HG03196 (cell line): Measurements from ENCODE around the gene MAPKAPK5.
"Not testable (repeated sequence)": the region's sequence is repeated elsewhere in the genome, so short reads cannot be mapped to it uniquely, and the experiment has no call there.

Experiments used
- ATAC-seq: cut with Tn5 transposase; IDR thresholded peaks from one replicate; pipeline ENCODE4 v1.9.1; 2021; ENCODE audit not compliant: unreplicated experiment

MAPKAPK5 gene, protein sequence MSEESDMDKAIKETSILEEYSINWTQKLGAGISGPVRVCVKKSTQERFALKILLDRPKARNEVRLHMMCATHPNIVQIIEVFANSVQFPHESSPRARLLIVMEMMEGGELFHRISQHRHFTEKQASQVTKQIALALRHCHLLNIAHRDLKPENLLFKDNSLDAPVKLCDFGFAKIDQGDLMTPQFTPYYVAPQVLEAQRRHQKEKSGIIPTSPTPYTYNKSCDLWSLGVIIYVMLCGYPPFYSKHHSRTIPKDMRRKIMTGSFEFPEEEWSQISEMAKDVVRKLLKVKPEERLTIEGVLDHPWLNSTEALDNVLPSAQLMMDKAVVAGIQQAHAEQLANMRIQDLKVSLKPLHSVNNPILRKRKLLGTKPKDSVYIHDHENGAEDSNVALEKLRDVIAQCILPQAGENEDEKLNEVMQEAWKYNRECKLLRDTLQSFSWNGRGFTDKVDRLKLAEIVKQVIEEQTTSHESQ

DNA sequence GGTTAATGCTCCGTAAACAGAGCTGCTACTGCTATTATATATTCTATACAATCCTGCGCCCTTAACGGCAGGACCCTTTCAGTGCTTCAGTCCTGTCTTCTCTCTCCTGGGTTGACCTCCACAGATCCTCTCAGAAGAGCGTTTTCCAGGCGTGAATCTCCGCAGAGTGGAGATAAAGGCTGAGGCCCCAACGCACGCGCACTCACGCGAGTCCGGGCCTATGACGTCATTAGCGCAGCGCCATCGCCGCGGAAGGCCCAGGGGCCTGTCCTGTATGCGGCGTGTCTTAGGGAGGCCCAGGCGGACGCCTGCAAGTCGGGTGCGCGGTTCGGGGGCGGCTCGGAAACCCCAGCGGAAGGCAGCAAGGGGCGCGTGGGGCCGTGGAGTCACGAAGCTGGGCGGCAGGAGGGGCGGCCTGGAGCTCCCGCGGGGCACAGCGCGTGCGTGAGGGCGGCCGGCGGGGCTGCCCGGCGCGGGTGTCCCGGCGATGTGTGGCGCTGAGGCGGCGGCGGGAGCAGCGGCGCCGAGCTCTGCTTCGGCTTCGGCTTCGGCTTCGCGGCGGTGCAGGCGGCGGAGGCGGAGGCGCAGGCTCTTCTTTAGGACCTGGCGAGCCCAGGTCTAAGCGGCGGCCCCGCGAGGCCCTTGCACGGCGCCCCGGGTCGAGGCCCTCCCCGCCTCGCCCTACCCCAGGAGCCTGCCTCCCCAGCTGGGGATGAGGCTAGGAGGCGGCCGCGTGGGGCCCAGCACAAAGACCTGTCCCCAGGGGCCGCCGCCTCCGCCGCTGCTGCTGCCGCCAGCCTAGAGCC is at the start of gene MAPKAPK5:
TSS of gene MAPKAPK5 (plus strand) at position 479 of the 806 bp plus-strand sequence. CDS start 506 bp downstream, outside the sequence.
- ATAC-seq = peak; percentile 65

DNA sequence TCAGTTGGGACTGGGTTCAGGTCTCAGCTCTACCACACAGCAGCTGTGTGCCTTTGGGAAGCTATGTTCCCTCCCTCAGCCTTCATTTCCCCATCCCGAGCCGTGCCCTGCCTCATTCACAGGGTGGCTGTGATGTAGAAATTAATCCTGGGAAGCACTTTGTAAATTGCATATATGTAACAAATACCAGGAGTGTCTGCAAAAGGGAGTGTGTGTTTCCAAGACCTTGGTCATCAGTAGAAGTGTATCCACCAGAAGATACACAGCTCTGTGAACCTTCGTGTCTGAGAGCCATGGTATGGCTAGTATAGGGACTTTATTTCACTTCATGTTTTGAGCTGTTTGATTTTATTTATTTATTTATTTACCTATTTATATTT is 49.2 kb upstream of the MAPKAPK5 start:
- ATAC-seq = no peak

DNA sequence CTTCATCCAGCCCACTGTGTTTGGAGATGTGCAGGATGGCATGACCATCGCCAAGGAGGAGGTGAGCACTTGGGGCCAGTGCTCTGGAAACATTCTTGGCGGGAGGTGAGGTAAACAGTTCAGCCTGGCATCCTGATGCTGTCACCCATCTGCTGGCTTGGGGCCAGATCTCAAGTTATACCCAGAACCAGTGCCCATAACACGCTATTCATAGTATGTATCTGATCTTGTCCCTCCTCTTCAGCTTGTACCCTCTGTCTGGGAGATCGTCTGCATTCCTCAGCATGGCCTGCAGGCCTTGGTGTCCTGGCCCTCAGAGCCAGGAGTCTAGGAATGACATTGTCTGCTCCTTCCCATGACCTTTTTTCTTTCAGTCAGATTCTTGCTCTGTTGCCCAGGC is 43.8 kb upstream of the MAPKAPK5 start:
- no peak for ATAC-seq

DNA sequence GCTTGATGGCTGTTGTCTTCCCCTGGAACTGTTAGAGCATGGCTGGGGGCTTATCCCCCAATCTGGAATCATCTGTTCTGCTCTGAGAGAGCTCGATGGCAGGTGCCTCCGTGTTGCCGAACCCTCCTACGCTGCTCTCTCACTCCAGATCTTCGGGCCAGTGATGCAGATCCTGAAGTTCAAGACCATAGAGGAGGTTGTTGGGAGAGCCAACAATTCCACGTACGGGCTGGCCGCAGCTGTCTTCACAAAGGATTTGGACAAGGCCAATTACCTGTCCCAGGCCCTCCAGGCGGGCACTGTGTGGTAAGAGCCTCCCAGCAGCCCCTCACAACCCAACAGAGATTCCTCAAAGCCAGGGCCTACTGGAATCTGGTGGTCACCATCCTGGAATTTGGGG is 42.3 kb upstream of the MAPKAPK5 start:
- ATAC-seq = no peak

DNA sequence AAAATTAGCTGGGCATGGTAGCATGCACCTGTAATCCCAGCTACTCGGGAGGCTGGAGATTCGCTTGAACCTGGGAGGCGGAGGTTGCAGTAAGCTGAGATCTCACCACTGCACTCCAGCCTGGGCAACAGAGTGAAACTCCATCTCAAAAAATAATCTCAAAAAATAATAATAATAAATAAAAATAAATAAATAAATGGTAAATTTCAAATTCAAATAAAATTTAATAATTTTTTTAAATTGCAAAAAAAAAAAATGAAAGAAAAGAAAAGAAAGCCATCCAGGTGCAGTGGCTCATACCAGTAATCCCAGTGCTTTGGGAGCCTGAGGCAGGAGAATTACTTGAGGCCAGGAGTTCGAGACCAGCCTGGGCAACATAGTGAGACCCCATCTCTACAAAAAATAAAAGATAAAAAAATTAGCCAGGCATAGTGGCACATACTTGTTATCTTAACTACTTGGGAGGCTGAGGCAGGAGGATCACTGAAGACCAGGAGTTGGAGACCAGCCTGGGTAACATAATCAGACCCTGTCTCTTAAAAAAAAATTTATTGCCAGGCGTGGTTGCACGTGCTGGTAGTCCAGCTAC is 38.9 kb upstream of the MAPKAPK5 start:
- ATAC-seq = no peak

DNA sequence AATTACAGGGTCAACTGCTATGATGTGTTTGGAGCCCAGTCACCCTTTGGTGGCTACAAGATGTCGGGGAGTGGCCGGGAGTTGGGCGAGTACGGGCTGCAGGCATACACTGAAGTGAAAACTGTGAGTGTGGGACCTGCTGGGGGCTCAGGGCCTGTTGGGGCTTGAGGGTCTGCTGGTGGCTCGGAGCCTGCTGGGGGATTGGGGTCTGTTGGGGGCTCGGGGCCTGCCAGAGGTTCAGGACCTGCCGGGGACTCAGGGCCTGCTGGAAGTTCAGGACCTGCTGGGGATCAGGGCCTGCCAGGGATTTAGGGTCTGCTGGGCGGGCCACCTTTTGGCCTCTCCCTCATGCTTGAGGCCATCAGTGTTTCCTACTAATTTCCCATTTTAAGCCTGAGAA is 38.2 kb upstream of the MAPKAPK5 start:
- no peak for ATAC-seq

DNA sequence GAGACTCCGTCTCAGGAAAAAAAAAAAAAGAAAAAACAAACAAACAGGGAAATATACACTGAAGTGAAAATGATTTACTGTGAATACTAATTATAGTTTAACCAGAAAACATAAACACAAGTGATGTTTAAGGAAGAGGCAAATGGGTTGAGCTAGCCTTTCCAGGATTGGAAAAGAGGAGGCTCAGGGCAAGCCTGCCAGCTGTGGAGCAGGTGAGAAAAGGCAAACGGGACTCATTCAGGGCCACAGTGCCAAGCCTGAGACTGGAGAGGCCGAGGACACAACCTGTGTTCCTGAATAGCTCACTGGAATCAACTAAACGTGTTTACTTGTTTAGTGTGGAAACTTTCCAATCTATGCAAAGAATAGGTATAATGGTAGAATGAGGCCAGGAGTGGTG is 35.7 kb upstream of the MAPKAPK5 start:
- no peak for ATAC-seq

DNA sequence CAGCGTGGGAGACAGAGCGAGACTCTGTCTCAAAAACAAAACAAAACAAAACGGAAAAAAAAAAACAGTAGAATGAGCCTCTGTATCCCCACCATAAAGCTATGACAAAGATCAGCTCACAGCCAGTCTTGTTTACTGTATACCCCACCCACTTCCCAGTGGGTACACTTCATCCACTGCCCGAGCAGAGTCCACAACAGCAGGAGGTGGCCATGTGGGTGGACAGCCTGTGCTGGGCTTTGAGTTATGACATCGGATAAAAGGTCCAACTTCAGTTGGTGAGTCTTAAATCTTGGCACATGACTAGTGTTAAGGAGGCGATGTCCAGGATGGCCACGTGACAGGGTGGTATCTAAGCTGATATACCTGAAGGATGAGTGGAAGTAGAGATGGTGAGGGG is 34.8 kb upstream of the MAPKAPK5 start:
- ATAC-seq = no peak

DNA sequence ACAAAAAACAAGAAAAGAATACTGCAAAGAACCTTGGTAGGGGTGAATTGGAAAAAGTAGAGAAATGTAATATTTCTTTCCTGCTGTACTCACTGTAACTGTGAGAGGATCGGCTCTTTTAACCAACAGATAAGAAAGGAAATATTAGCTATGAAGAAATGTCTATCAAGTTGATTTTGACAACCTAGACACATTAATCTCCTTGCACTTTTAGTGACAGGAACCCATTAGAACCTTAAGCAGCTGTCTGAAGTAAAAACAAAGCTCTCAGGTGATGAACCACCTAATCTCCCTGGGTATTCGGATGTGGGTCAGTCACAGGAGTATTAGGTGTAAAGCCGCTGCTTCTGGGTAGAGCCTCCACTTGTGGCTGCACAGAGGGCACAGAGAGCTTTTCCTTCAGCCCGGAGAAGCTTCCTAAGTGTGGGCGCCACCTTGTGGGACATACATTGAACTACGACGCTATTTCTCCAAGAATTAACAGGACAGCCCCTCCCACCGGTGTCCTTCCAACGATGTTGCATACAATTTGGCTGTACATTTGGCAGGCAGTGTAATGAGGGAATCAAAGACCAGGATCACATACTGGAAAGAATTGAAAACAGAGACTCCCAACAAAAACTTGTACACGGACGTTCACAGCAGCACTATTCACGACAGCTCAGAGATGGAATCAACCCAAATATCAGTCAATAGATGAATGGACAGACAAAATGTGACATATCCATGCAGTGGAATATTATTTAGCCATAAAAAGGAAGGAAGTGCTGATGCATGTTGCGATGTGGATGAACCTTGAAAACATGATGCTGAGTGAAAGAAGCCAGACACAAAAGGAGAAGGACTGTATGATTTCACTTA is 28.9 kb upstream of the MAPKAPK5 start:
- peak; percentile 72 for ATAC-seq

DNA sequence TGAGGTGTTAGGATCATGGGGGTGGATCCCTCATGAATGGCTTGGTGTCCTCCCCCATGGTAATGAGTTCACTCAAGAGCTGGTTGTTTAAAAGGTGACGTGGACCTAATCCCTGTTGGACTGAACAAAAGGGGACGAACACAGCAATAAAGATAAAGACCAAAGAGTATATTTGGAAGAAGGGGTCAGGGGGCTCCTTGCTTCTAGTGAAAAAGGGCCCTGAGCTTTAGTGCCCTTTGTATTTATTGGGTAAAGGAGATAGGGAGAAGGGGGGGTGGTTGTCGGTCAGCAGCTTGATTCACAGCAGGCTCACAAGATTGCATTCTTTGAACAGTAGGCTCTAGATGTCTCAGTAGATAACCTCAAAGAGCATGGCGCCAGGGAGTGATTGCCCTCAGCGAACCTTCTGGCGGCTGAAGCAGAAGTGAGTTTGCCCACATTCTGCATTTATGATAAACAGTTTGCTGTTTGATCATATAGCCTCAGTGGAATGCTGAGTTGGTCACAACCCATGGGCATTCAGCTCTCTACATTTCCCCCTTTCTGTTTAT is 25.9 kb upstream of the MAPKAPK5 start:
- ATAC-seq = no peak

DNA sequence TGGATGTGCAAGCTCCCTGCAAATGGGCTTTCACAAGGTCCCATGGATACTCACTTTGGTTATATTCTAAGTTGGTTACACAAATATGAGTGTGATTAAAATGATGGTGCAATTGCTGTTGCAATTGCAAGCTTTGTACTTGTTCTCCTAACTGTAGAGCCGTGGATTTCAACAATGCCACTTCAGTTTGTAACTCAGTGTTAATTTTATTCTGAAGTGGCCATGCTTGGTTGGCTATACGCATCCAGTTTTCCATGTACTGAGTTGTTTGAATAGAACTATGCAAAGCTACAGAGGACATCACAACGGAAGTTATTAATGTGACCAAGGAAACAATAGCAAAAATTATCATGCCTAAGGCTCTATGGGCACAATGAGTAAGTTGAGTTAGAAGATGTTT is 25.1 kb upstream of the MAPKAPK5 start:
- not testable (repeated sequence) for ATAC-seq

DNA sequence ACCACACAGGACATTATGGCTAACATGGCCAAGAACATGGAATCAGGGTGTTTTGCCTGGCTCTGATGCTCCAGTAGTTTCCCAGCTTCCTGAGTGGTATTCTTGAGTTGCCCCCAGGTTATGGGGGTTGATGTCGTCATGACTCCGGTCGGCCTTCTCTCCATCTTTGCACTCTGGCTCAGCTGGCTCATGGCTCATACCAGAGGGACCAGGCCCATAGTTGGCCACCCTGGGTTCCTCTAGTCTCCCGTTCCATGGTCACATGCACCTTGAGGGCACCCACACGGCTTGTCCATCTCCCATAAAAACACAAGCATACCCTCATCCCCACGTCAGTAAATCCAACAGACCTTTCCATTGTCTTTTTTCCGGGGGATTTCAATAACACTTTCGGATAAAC is 23.7 kb upstream of the MAPKAPK5 start:
- ATAC-seq = no peak

DNA sequence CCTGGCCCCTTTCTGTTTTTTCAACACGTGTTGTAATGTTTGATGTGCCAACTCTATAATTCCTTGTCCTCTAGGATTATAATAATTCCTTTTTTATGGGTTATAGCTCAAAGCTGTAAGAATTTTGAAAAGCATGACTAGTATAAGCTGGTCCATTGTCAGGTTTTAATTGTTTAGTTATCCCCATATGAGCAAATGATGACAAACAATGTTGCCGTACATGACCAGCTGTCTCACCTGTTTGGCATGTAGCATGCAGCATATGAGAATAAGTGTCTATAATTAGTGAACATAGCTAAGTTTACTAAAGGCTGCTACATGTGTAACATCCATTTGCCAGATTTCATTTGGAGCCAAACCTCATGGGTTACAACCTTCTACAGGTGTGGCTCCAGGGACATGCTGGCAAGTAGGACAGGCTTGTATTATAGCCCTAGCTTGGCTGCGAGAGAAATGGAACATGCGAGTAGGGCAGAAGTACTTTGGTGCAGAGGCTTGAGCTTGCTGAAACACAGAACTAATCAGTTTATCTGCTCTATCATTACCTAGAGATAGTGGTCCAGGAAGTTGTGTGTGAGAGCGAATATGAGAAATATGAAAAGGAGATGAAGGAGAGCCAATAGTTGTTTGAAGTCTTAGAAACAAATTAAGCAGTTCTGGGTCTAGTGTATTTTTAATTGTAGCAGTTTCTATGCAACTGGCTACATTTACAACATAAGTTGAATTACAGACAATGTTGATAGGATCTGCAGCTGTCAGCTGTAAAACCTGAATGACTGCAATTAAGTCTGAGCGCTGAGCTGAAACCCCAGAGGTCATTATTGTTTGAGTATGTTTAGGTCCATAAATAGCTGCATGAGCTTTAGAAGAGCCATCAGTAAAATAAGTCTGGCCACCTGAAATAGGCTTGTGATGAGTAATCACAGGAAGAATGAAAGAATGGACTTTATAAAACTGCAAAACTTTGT is 22.6 kb upstream of the MAPKAPK5 start:
- no peak for ATAC-seq

DNA sequence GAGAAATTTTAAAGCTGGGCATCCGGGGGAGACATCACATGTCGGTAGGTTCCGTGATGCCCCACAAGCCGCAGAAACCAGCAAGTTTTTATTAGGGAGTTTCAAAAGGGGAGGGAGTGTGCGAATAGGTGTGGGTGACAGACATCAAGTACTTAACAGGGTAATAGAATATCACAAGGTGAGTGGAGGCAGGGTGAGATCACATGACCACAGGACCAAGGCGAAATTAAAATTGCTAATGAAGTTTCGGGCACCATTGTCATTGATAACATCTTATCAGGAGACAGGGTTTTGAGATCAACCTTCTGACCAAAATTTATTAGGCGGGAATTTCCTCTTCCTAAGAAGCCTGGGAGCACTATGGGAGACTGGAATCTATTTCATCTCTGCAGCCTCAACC is 21.2 kb upstream of the MAPKAPK5 start:
- not testable (repeated sequence) for ATAC-seq

DNA sequence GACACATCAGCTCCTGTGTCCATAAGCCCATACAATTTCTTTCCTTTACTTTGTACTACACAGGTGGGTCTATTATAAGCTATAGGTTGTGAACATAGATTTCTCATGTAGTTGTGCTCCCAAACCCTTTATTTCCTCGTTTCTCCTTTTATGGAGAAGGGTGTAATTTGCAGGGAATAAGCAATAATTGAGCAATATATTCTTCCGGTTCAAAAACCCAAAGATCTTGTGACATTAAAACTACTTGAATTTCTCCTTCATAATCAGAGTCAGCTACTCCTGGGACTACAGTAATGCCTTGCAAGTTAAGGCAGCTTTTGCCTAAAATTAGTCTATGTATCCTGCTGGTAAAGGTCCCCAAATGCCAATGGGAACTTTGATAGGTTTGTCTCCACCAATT is 19.1 kb upstream of the MAPKAPK5 start:
- no peak for ATAC-seq

DNA sequence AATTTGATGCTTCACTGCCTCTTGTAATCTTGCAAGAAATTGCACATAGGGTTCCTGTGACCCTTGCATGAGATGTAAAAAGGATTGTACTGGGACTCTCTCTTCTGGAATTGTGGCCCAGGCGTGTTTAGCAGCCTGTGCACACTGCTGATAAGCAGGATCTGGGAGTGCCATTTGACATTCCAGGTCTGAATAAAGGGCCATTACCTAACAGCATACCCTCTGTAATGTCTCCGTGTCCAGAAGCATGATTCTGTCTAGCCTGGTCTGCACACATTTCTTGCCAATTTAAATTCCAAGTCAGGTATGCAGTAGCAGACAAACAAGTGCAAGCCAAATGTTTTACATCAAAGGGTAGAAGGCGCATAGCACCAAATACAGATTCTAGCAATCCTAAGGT is 18.1 kb upstream of the MAPKAPK5 start:
- ATAC-seq = no peak

DNA sequence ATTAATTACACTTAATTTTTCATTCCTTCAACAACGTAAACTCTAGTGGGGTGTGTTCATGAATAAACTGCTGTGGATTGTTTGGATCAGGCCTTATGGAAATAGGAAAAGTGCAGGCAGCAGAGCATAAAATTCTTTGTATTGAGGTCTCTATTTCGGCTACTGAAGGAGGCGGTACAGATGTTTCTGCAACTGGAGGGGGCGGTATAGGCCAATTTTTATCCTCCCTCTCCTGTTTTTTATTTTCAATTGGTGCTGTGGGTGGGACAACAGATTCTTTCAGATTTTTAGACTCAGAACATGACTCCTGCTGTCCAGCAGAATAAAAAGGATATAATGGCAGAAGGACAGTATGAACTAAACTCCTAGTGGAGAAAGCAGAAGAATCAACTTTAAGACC is 17.7 kb upstream of the MAPKAPK5 start:
- ATAC-seq = not testable (repeated sequence)

DNA sequence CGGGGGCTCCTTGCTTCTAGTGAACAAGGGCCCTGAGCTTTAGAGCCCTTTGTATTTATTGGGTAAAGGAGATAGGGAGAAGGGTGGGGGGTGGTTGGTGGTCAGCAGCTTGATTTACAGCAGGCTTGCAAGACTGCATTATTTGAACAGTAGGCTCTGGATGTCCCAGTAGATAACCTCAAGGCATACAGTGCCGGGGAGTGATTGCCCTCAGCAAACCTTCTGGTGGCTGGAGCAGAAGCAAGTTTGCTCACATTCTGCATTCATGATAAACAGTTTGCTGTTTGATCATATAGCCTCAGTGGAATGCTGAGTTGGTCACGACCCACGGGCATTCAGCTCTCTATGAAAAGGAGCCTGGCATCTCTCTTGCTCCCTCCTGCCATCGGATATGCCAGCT is 16.5 kb upstream of the MAPKAPK5 start:
- ATAC-seq = no peak

DNA sequence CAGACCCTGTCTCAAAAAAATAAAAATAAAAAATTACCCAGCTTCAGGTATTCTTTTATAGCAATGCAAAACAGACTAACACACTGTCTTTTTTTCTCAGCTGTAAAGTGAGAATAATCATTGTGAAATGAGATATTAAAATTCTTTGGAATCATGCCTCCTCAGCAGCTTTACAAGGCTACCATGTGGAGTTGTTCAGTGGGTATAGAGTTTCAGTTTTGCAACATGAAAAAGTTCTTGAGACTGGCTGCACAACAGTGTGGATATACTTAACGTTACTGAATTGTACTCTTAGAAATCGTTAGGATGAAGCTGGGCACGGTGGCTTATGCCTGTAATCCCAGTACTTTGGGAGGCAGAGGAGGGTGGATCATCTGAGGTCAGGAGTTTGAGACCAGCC is 15.7 kb upstream of the MAPKAPK5 start:
- ATAC-seq = no peak
